Activated naive CD4-positive, alpha-beta T cell treated with anti-CD3 and anti-CD28 coated beads for 36 hours (primary cell): ENCODE results near the gene DENND1C. TPM values are rescaled to one million over a fixed set of nuclear protein-coding genes. Genes with fewer than 3 reads are reported as not detected.

Experiments
- CTCF ChIA-PET: fragments of 350-600 bp; sonication (Branson Sonifier 250); formaldehyde crosslinking; loops from one replicate; lab custom pipeline; 2021; ENCODE audit warnings: antibody characterized with exemption; lab: Charles Lee
- DNase-seq: peaks from one replicate; pipeline ENCODE4 v3.0.0-alpha.2; 2020
- H3K27ac Mint-ChIP-seq: one replicate; pipeline ENCODE4 v1.8.0; 2021; ENCODE audit warnings: mild to moderate bottlenecking, mixed read lengths
- H3K27me3 Mint-ChIP-seq: one replicate; pipeline ENCODE4 v1.8.0; 2021; ENCODE audit warnings: low read depth, mixed read lengths
- H3K36me3 Mint-ChIP-seq: one replicate; pipeline ENCODE4 v1.8.0; 2021; ENCODE audit warnings: low read depth, mixed read lengths
- H3K4me1 Mint-ChIP-seq: one replicate; pipeline ENCODE4 v1.8.0; 2021; ENCODE audit warnings: low read depth, mixed read lengths
- H3K4me3 Mint-ChIP-seq: one replicate; pipeline ENCODE4 v1.8.0; 2021; ENCODE audit warnings: mild to moderate bottlenecking, moderate library complexity, mixed read lengths
- H3K9me3 Mint-ChIP-seq: one replicate; pipeline ENCODE4 v1.8.0; 2021; ENCODE audit warnings: mixed read lengths
- intact Hi-C: fragments of 100-400 bp; cut with micrococcal nuclease; formaldehyde crosslinking; loops from one replicate; pipeline ENCODE4 v1.15.1; 2023
- total RNA-seq, 2 experiments: library from RNA; stranded (reverse); gene quantifications; one replicate each; pipeline ENCODE4 v1.2.3, GENCODE V29; 2021

DENND1C gene
- total RNA-seq, 2 experiments from 2014 or later = 55.7 to 57.9 TPM

DNA sequence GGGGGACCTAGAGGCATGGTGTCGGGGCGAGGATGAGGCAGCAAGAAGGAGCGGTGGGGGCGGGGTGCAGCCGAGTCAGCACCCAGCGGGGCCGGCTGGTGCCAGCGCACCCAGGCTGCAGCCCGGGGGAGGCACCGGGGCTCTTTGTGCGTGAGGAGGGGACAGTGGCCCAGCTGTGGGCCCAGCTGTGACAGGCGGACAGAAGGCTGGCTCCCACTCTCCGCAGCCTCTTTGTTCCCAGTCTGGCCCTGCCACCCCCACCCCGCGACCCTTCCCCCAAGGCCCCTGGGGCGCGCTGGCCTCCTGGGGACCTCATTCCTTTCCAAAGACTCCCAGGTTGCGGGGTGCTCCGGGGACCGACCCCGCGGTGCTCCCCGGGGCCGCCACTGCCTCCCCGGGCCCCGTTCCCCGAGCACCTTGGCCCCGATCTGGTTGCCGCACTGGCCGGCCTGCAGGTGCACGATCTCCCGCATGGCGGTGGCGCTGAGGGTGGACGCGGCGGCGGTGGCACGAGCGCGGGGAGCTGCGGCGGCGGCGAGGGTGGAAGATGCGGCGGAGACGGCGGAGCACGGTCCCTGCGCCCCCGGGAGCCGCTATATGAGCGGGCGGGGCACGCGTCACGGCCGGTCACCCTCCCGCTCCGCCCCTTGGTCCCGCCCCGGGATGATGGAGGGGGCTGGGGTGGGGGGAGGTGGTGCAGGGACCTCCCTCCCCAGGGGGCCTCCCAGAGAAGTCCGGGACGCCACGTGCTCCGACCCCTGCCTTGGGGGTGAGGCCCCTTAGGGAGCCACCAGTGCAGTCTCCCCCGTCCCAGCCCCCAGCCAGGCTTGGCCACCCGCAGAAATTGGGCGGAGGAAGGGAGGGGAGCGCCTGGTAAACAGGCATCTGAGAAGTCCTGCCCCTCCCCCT lies 20.4 kb upstream of the DENND1C start, which contains the start of gene TUBB4A:
Gene TUBB4A (minus strand): TSS at position 570 of the 909 bp plus-strand sequence. CDS start 97 bp downstream, at position 473.
- Mint-ChIP-seq H3K27ac (no peak within 1 kb of the TSS), H3K36me3 (no peaks in the 10 kb centered on the region), H3K4me1 (peaks cover 9% of the 10 kb centered on the region), H3K4me3 (peak within 1 kb of the TSS; percentile 68), H3K27me3 (peaks cover 5% of the 10 kb centered on the region), H3K9me3 (no peaks in the 10 kb centered on the region)
- intact Hi-C loops = loop anchor here (2.0 to 10.0 kb wide), 3 partner anchors 19 to 227 kb away; partner anchors contain the start of genes ALKBH7 and MLLT1
- CTCF ChIA-PET = interaction anchor here (0.6 kb wide), 1 partner anchor 24 kb away, joined by 6 read pairs; no protein-coding TSS in a partner anchor
- peak; percentile 58 for DNase-seq

DNA sequence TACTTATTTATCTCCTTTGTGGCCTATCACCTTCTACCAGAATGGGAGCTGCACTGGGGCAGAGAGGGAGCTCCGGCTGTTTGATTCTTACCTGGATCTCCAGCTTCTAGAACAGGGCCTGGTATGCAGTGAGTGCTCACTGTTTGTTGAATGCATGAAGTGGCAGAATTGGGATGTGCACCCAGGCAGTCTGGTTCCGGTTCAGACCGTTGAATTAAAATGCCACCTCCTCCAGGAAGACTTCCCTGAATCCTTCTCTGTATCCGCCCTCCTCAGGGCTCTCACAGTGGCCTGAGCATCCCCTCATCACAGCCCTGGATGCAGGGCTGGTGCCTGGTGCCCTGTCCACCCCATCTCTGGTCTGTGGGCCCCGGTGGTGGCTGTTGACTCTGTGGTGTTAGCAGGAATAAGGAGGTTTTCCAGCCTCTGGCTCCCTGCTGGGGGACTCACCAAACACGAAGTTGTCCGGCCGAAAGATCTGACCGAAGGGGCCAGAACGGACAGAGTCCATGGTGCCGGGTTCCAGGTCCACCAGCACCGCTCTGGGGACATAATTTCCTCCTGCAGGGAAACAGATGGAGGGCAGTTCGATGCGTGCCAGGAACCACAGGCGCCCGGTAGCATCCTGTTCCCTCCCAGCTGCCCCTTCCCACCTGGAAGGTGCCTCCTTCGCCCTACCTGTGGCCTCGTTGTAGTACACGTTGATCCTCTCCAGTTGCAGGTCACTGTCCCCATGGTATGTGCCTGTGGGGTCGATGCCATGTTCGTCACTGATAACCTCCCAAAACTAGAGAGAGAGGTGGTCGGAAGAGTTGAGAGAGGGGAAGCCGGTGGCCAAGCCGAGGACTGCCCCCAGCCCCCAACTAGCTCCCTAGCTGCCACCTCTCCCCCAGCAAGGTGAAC lies 19.5 kb upstream of the DENND1C start:
- Mint-ChIP-seq H3K9me3 (no peaks in the 10 kb centered on the region), H3K4me3 (peak overlapping the region; percentile 68), H3K4me1 (peaks cover 9% of the 10 kb centered on the region), H3K27me3 (peaks cover 5% of the 10 kb centered on the region), H3K27ac (no peak overlapping the region), H3K36me3 (no peaks in the 10 kb centered on the region)
- intact Hi-C loops = loop anchor here (2.0 to 10.0 kb wide), 3 partner anchors 18 to 226 kb away; partner anchors contain the start of genes ALKBH7 and MLLT1
- CTCF ChIA-PET = interaction anchor here (0.9 to 1.0 kb wide), 2 partner anchors 16 to 20 kb away, joined by 4 to 5 read pairs; partner anchors contain the start of gene DENND1C
- DNase-seq = no peak

DNA sequence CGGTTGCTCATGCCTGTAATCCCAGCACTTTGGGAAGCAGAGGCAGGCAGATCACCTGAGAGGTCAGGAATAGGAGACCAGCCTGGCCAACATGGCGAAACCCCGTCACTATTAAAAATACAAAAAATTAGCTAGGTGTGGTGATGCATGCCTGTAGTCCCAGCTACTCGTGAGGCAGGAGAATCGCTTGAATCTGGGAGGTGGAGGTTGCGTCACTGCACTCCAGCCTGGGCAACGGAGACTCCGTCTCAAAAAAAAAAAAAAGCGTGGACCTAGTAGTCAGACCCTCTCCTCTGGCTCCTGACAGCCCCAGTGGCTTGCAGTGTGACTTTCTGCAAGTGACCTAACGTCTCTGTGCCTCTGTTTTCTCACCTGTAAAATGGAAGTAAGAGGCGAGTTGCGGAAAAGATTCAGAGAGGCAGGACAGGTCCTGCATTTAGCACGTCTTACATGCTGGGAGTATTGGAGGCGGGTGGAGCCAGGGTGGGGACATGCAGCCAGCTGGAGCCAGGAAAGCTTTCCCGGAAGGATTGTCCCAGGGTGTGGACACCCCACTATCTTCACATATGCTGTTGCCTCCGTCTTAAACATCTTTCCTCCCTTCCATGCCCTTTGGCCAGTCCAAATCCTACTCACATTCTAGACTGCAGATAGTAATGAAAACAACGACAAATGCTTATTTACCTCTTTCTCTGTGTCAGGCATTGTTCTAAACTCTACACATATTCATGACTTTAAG lies 17.6 kb upstream of the DENND1C start:
- H3K4me1 Mint-ChIP-seq = peaks cover 5% of the 10 kb centered on the region
- CTCF ChIA-PET = interaction anchor here (1.3 kb wide), 1 partner anchor 17 kb away, joined by 7 read pairs; no protein-coding TSS in a partner anchor
- intact Hi-C loops = no loop called here
- no peak for DNase-seq
- no peaks in the 10 kb centered on the region for H3K36me3 Mint-ChIP-seq
- no peak overlapping the region for H3K27ac Mint-ChIP-seq
- H3K9me3 Mint-ChIP-seq = no peaks in the 10 kb centered on the region
- H3K4me3 Mint-ChIP-seq = no peak overlapping the region
- peaks cover 5% of the 10 kb centered on the region for H3K27me3 Mint-ChIP-seq

DNA sequence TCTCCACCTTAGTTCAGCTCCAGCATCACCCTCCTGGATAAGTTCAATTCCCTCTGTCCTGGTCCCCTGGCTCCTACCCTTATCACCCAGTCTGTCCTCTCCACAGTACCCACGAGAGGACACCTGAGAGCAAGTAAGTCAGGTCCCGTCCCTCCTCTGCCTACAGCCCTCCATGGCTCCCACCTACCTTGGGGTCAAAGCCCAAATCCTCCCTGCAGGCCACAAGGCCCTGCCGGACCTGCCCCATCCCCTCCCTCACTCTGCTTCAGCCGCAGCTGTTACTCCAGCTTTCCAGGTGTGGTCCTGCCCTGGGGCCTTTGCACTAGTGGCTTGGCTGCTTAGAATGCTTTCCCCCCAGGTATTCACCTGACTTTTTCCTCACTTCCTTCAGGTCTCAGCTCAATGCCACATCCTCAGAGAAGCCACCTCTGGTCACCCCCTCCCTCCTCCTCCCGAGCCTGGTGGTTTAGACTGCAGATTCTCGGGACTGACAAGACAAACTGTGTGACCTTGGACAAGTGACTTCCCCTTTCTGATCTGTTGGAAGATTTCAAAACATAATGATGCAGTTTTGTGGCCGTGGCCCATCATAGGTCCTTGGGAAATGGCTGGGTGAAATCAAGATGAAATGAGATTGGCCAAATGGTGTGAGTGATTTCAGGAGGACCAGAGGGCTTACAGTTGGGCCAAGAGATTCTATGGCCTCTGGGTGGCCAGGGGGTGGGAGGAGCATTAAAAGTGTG lies 16.9 kb upstream of the DENND1C start:
- Mint-ChIP-seq H3K4me3 (no peak overlapping the region), H3K27ac (no peak overlapping the region), H3K27me3 (peaks cover 1% of the 10 kb centered on the region), H3K36me3 (no peaks in the 10 kb centered on the region), H3K4me1 (peaks cover 5% of the 10 kb centered on the region), H3K9me3 (no peaks in the 10 kb centered on the region)
- CTCF ChIA-PET = interaction anchor here (0.6 to 1.2 kb wide), 2 partner anchors 17 to 50 kb away, joined by 3 read pairs; partner anchors contain the start of gene DENND1C
- DNase-seq = no peak
- intact Hi-C loops = no loop called here

DNA sequence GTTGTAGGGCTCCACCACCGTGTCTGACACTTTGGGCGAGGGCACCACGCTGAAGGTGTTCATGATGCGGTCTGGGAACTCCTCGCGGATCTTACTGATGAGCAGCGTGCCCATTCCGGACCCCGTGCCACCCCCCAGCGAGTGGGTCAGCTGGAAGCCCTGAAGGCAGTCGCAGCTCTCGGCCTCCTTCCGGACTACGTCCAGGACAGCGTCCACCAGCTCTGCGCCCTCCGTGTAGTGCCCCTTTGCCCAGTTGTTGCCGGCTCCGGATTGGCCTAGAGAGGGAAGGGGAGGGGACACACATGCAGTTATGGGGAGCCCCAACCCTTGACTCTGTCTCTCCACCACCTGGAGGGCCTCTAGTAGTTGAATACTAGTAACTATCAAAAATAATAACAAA lies 14.4 kb upstream of the DENND1C start:
- no peak for DNase-seq
- no peaks in the 10 kb centered on the region for H3K4me1 Mint-ChIP-seq
- H3K9me3 Mint-ChIP-seq = peaks cover 8% of the 10 kb centered on the region
- CTCF ChIA-PET = interaction anchor here (0.6 kb wide), 1 partner anchor 387 kb away, joined by 3 read pairs; no protein-coding TSS in a partner anchor
- H3K27ac Mint-ChIP-seq = no peak overlapping the region
- intact Hi-C loops = no loop called here
- H3K4me3 Mint-ChIP-seq = no peak overlapping the region
- no peaks in the 10 kb centered on the region for H3K36me3 Mint-ChIP-seq
- no peaks in the 10 kb centered on the region for H3K27me3 Mint-ChIP-seq

DNA sequence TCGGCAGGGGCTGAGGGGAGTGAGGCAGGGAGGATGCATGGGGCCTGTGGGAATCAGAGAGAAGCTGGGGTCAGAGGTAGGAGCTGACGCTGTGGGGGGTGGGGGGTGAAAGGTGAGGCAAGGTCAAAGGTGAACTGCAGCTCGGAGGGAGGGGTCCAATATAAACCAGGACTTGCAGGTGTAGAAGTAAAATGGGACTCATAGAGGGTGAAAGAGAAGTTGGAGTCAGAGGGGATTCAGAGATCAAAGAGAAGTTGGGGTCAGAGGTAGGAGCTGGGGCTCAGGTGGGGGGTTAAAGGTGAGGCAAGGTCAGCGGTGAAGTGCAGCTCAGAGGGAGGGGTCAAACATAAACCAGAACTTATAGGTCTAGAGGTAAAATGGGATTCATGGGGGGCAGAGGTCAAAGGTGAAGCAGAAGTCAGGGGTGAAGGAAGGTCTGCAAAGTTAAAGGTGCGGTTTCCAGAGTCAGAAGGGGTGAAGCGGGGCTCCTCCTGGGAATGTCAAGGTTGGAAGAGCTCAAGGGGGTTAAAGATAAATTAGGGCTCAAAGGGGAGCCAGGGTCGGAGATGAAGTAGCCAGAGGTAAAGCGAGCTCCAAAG lies 12.9 kb upstream of the DENND1C start:
- CTCF ChIA-PET = no interaction called here
- no peak for DNase-seq
- H3K4me1 Mint-ChIP-seq = no peaks in the 10 kb centered on the region
- intact Hi-C loops = no loop called here
- H3K27me3 Mint-ChIP-seq = no peaks in the 10 kb centered on the region
- no peak overlapping the region for H3K27ac Mint-ChIP-seq
- no peak overlapping the region for H3K4me3 Mint-ChIP-seq
- H3K9me3 Mint-ChIP-seq = peaks cover 8% of the 10 kb centered on the region
- no peaks in the 10 kb centered on the region for H3K36me3 Mint-ChIP-seq

DNA sequence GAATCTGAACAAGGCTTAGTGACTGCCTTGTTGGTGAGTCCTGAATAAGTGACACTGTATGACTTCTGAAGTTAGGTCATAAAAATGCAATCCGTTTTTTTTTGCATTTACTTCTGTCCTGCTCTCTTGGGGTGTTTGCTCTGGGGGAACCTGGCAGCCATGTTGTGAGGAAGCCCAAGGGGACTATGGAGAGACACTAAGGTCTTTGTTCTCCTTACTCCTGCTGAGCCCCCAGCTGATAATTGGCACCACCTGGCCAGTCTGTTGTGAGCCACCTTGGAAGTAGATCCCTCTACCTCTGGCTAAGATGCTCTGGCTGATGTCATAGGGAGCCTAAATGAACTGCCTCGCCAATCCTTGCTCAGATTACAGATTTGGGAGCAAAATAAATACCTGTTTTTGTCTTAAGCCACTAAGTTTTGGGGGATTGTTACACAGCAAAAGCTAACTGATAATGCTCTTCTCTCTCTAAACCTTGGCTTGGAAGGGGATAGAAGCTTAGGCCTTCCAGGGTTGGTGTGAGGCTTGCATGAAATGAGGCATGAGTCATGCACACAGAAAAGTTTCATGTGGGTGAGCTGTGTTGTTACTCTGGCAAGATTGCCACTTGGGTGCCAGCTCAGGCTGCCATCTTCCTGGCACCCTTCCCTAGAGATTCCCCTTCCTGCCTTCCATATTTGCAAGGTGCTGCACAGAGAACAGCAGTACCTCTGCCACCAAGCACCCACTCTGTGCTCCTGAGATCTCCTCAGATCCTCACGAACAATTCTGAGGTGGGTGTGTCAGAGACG lies 10.4 kb upstream of the DENND1C start:
- CTCF ChIA-PET = interaction anchor here (0.9 to 2.3 kb wide), 2 partner anchors 10 to 14 kb away, joined by 3 to 6 read pairs; no protein-coding TSS in a partner anchor
- intact Hi-C loops = no loop called here

DNA sequence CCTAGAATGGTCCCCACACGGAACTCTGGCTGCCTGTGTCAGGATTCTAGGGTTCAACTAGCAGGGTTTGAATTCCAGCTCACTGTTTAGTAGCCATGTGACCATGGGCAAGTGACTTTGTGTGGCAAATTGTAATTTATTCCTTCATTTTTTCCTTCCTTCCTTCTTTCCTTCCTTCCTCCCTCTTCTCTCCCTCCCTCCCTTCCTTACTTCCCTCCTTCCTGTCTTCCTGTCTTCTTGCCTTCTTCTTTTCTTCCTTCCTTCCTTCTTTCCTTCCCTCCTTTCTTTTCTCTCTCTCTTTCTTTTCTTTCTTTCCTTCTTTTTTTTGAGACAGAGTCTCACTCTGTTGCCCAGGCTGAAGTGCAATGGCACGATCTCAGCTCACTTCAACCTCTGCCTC lies 8.5 kb upstream of the DENND1C start:
- Mint-ChIP-seq H3K4me3 (peak overlapping the region; percentile 43), H3K27me3 (no peaks in the 10 kb centered on the region), H3K36me3 (no peaks in the 10 kb centered on the region), H3K27ac (no peak overlapping the region), H3K4me1 (no peaks in the 10 kb centered on the region), H3K9me3 (peaks cover 8% of the 10 kb centered on the region)
- no peak for DNase-seq
- CTCF ChIA-PET = interaction anchor here (0.5 to 2.3 kb wide), 2 partner anchors 8 to 1042 kb away, joined by 3 to 6 read pairs; no protein-coding TSS in a partner anchor
- intact Hi-C loops = no loop called here

More for the DNA sequence above, 10.4 kb upstream of the DENND1C start:
- no peaks in the 10 kb centered on the region for H3K36me3 Mint-ChIP-seq
- H3K9me3 Mint-ChIP-seq = peaks cover 8% of the 10 kb centered on the region
- no peak overlapping the region for H3K27ac Mint-ChIP-seq
- no peaks in the 10 kb centered on the region for H3K4me1 Mint-ChIP-seq
- no peak for DNase-seq
- H3K4me3 Mint-ChIP-seq = no peak overlapping the region
- H3K27me3 Mint-ChIP-seq = no peaks in the 10 kb centered on the region

DNA sequence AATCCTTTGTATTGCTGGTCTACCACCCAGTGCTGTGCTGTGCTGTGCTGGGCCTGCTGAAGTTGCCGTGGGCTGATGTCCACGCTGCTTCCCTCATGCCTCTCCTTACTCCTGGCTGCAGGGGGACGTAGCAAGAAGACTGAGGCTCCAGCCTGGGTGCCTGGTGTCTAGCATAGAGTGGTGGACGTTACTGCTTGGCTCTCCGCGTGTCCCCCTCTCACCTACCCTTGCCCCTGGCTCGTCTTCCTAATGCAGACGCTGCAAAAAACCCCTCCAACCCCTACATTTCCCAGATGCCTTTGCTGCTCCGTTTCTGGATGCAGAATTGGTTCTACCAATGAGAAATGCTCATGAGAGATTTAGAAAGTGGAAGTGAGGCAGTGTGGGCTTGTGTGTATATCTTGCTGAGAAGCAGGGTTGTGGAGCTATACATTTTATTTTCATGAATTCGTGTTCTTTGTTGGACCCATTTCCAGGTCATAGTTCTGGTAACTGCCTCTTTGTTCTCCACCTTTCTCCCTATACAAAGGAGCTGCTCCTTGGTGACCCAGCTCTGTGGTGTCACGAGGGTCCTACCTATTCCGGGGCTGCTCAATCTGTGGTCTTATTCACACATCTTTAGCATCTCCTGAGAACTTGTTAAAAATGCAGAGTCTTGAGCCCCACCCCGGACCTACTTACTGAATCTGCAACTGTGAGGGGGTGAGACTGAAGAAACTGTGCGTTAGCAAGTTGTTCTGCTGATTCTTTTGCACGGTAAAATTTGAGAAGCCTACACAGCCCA lies 7.9 kb upstream of the DENND1C start:
- Mint-ChIP-seq H3K9me3 (peaks cover 8% of the 10 kb centered on the region), H3K4me3 (peak overlapping the region; percentile 43), H3K27me3 (no peaks in the 10 kb centered on the region), H3K27ac (peak overlapping the region; percentile 5), H3K4me1 (no peaks in the 10 kb centered on the region), H3K36me3 (no peaks in the 10 kb centered on the region)
- CTCF ChIA-PET = interaction anchor here (0.5 kb wide), 1 partner anchor 1041 kb away, joined by 3 read pairs; no protein-coding TSS in a partner anchor
- peak; percentile 15 for DNase-seq
- intact Hi-C loops = no loop called here
